Keratinocyte (primary cell): ENCODE measurements around the gene ENTPD5. TPM values are rescaled to one million over a fixed set of nuclear protein-coding genes. Genes with fewer than 3 reads are reported as not detected.

ENCODE experiments used
- DNase-seq: peaks from one replicate; pipeline ENCODE4 v3.0.0-alpha.2; 2011; ENCODE audit warnings: low read depth, missing footprints, low spot score
- FAIRE-seq: peaks from 2 replicates; lab custom pipeline; 2011; peaks lifted over from hg19 to GRCh38; lab: Jason Lieb, UNC
- H2AFZ ChIP-seq: 2 replicates; pipeline ENCODE4 v1.6.0; 2012; ENCODE audit warnings: low read length, control low read depth, inconsistent platforms; ENCODE audit not compliant: control insufficient read depth
- H3K27ac ChIP-seq: 2 replicates; pipeline ENCODE4 v1.5.1; 2011; ENCODE audit warnings: low read length; ENCODE audit not compliant: control insufficient read depth, insufficient read depth
- H3K27me3 ChIP-seq: 3 replicates; pipeline ENCODE4 v1.6.0; 2011; ENCODE audit warnings: low read length; ENCODE audit not compliant: control insufficient read depth, insufficient read depth; ENCODE audit errors: extremely low read depth
- H3K36me3 ChIP-seq, 2 experiments: 2 replicates in 1 of 2; 3 replicates in 1 of 2; pipeline ENCODE4 v1.5.1; 2011; ENCODE audit warnings: low read length in 2 of 2, mild to moderate bottlenecking in 1 of 2; ENCODE audit not compliant: control insufficient read depth in 2 of 2, insufficient read depth in 2 of 2; ENCODE audit errors: extremely low read depth in 1 of 2
- H3K4me1 ChIP-seq: 3 replicates; pipeline ENCODE4 v1.5.1; 2011; ENCODE audit warnings: low read length; ENCODE audit not compliant: control insufficient read depth, insufficient read depth; ENCODE audit errors: extremely low read depth
- H3K4me2 ChIP-seq: 3 replicates; pipeline ENCODE4 v1.6.0; 2011; ENCODE audit warnings: low read depth, low read length; ENCODE audit not compliant: control insufficient read depth, insufficient read depth; ENCODE audit errors: extremely low read depth
- H3K4me3 ChIP-seq, 3 experiments: fragments of 200-600 bp in 1 of 3; sonication (generic) in 1 of 3; 2 replicates in 2 of 3; 3 replicates in 1 of 3; pipeline ENCODE4 v1.5.1; 2011 to 2016; ENCODE audit warnings: low read length in 3 of 3, mild to moderate bottlenecking in 3 of 3, control low read depth in 2 of 3, inconsistent platforms in 1 of 3, low read depth in 1 of 3, mixed read lengths in 1 of 3, mixed run types in 1 of 3, moderate library complexity in 1 of 3; ENCODE audit not compliant: control insufficient read depth in 2 of 3, insufficient read depth in 2 of 3; ENCODE audit errors: extremely low read depth in 1 of 3
- H3K79me2 ChIP-seq: 2 replicates; pipeline ENCODE4 v1.6.0; 2012; ENCODE audit warnings: low read length; ENCODE audit not compliant: control insufficient read depth, insufficient read depth
- H3K9ac ChIP-seq: 3 replicates; pipeline ENCODE4 v1.6.0; 2011; ENCODE audit warnings: low read length; ENCODE audit not compliant: control insufficient read depth, insufficient read depth; ENCODE audit errors: extremely low read depth
- H3K9me1 ChIP-seq: 3 replicates; pipeline ENCODE4 v1.6.0; 2011; ENCODE audit warnings: low read length; ENCODE audit not compliant: control insufficient read depth, insufficient read depth; ENCODE audit errors: extremely low read depth
- H3K9me3 ChIP-seq: 2 replicates; pipeline ENCODE4 v1.5.1; 2012; ENCODE audit warnings: low read depth, low read length; ENCODE audit not compliant: control insufficient read depth
- H4K20me1 ChIP-seq: 3 replicates; pipeline ENCODE4 v1.6.0; 2011; ENCODE audit warnings: low read length; ENCODE audit not compliant: control insufficient read depth, insufficient read depth; ENCODE audit errors: extremely low read depth
- EZH2 ChIP-seq: IDR thresholded peaks from one replicate; pipeline ENCODE4 v1.6.1; 2012; ENCODE audit warnings: inconsistent platforms, mild to moderate bottlenecking, low read length, moderate library complexity
- dilution Hi-C: fragments of 300-500 bp; cut with MboI; formaldehyde crosslinking; loops from one replicate; pipeline ENCODE4 v1.7.0; 2020; ENCODE audit warnings: low sequenced_read_pairs; ENCODE audit not compliant: extremely low pct_ligation_motif_present
- polyA plus RNA-seq, 5 experiments: library from polyadenylated mRNA; depleted of rRNA in 3 of 5; stranded (reverse) in 3 of 5; stranded (forward) in 1 of 5; unstranded in 1 of 5; fragments of >200 nt; gene quantifications; 1 replicate in 1 of 5; 2 replicates in 3 of 5; 3 replicates in 1 of 5; pipeline versions ENCODE4 v1.2.1 to v1.2.3, GENCODE V29; 2011 to 2012; ENCODE audit warnings: missing spikeins in 2 of 5, low read depth in 1 of 5, low replicate concordance in 1 of 5
- TF ChIP-seq, protein P1 (sequence below), 3 experiments: IDR thresholded peaks in 1 of 3; conservative IDR thresholded peaks in 1 of 3; optimal IDR thresholded peaks in 1 of 3; 2 replicates in 2 of 3; 3 replicates in 1 of 3; pipeline versions ENCODE3 to v1.5.1; 2011; ENCODE audit warnings: low read length in 3 of 3, mild to moderate bottlenecking in 3 of 3, moderate library complexity in 2 of 3, control low read depth in 1 of 3, inconsistent platforms in 1 of 3; ENCODE audit not compliant: insufficient read depth in 2 of 3; ENCODE audit errors: extremely low read depth in 1 of 3

ENTPD5 gene
- polyA plus RNA-seq, 1 donor (not counting 4 experiments of a cell fraction or from before 2014, with no cell fraction given): 10.5 TPM

DNA sequence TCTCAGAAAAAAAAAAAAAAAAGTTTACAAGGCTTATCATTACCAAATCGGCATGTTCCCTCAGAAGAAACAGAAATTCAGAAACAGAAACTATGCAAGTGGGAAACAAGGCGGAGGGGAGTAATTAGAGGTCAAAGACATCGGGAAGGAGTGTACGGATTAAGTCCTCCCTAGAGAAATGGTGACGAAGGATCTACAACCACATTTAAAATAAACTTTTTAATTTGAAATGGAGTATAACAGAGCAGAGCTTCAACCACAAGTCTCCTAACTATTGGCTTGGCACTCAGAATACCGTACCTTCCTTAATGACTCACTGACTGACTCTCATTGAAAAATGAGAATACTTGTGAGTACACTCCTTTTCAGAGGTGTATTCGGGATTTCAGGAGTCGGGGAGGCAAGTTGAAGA, 908 bp downstream of the ENTPD5 start:
- Histone ChIP-seq H3K36me3 (peaks cover 0 to 3% of the 10 kb centered on the region in 2 experiments), H3K27ac (peak overlapping the region; percentile 89), H3K9ac (peak overlapping the region; percentile 95), H3K9me1 (no peaks in the 10 kb centered on the region), H3K4me1 (peaks cover 9% of the 10 kb centered on the region), H3K9me3 (no peaks in the 10 kb centered on the region), H3K79me2 (no peaks in the 10 kb centered on the region), H2AFZ (peak overlapping the region; percentile 78), H3K4me2 (peak overlapping the region; percentile 74), H3K4me3 (peak overlapping the region; percentile 80 to 85 (median 83)), H3K27me3 (no peaks in the 10 kb centered on the region), H4K20me1 (no peaks in the 10 kb centered on the region)
- dilution Hi-C loops: no loop called here
- TF ChIP-seq, protein P1, sequence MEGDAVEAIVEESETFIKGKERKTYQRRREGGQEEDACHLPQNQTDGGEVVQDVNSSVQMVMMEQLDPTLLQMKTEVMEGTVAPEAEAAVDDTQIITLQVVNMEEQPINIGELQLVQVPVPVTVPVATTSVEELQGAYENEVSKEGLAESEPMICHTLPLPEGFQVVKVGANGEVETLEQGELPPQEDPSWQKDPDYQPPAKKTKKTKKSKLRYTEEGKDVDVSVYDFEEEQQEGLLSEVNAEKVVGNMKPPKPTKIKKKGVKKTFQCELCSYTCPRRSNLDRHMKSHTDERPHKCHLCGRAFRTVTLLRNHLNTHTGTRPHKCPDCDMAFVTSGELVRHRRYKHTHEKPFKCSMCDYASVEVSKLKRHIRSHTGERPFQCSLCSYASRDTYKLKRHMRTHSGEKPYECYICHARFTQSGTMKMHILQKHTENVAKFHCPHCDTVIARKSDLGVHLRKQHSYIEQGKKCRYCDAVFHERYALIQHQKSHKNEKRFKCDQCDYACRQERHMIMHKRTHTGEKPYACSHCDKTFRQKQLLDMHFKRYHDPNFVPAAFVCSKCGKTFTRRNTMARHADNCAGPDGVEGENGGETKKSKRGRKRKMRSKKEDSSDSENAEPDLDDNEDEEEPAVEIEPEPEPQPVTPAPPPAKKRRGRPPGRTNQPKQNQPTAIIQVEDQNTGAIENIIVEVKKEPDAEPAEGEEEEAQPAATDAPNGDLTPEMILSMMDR (optimal IDR thresholded peaks at IDR 0.05 in 1 of 3, IDR thresholded peaks at IDR 0.05 in 1 of 3, conservative IDR thresholded peaks at IDR 0.05 in 1 of 3; ENCODE audit: extremely low read depth in 1 of 3, insufficient read depth in 2 of 3, low read length in 3 of 3): no peak
- no peak for TF ChIP-seq EZH2
- peak; percentile 32 for DNase-seq
- no peak for FAIRE-seq

DNA sequence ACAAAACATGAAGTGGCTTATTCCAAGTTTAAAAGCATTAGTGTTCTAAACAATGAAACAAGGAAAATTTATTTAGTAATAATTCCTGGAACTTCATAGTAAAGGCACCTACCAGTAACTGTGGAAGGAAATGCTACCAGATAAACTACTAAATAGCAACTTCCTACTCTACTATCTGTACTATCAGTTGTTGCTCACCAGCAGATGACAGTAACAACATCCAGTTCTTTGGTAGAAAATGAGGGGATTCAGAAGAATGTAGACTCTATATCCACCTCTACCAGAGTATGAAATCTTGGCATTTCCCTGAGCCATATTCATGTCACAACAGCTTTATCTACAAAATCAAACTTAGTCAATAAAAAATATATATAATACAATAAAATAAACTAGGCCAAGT, 3.1 kb downstream of the ENTPD5 start:
- Histone ChIP-seq H3K9ac (no peak overlapping the region), H3K79me2 (no peaks in the 10 kb centered on the region), H3K36me3 (peaks cover 1 to 3% of the 10 kb centered on the region in 2 experiments), H2AFZ (no peak overlapping the region), H4K20me1 (no peaks in the 10 kb centered on the region), H3K4me1 (peaks cover 9% of the 10 kb centered on the region), H3K27me3 (no peaks in the 10 kb centered on the region), H3K4me3 (no peak overlapping the region), H3K4me2 (no peak overlapping the region), H3K27ac (no peak overlapping the region), H3K9me3 (no peaks in the 10 kb centered on the region), H3K9me1 (no peaks in the 10 kb centered on the region)
- dilution Hi-C loops: no loop called here
- TF ChIP-seq, protein P1 (optimal IDR thresholded peaks at IDR 0.05 in 1 of 3, IDR thresholded peaks at IDR 0.05 in 1 of 3, conservative IDR thresholded peaks at IDR 0.05 in 1 of 3; ENCODE audit: extremely low read depth in 1 of 3, insufficient read depth in 2 of 3, low read length in 3 of 3): no peak
- TF ChIP-seq EZH2: no peak
- FAIRE-seq: no peak
- no peak for DNase-seq
